ENCODE data around the gene LPCAT3. TPM values are rescaled to one million over a fixed set of nuclear protein-coding genes. Genes with fewer than 3 reads are reported as not detected.

The LPCAT3 gene
- total RNA-seq, 5 donors from 2014 or later (not counting 1 experiment from before 2014, with no cell fraction given), result 19.3 to 27.6 (median 22.6) TPM

DNA sequence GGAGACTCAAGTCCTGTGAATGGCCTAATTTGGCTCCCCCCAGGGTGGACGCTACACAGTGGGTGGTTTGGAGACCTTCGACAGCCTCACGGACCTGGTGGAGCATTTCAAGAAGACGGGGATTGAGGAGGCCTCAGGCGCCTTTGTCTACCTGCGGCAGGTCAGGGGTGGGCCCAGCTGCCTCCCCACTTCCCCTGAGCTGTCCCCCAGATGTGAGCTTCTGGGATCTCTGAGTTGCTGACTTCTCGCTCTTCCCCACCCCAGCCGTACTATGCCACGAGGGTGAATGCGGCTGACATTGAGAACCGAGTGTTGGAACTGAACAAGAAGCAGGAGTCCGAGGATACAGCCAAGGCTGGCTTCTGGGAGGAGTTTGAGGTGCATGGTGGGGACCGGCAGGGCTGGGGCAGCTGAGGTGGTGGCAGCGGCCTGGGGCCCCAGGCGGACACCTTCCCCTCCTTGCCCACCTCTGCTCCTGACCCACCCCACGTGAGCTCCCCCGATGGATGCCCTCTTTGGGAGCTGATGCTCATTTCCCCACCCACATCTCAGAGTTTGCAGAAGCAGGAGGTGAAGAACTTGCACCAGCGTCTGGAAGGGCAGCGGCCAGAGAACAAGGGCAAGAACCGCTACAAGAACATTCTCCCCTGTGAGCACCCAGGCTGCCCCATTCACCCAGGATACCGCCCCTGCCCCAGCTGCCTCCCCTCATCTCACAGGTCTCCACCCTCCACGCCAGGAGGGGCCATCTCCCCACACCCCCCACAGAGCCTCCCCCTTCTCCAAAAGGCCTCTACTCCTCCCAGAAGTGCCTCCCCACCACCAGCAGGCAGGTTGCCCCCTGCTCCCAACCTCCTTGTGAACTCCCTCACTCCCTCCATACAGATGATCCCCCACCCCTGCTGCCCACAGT is 62.9 kb downstream of the LPCAT3 start:
- H3K27me3 Mint-ChIP-seq, result no peaks in the 10 kb centered on the region
- ChIA-PET CTCF (interaction anchor here (1.1 to 1.3 kb wide), 3 partner anchors 9 to 30 kb away, joined by 3 to 4 read pairs (median 3); no protein-coding TSS in a partner anchor), POLR2A (interaction anchor here (0.7 to 1.0 kb wide), 2 partner anchors 9 to 12 kb away, joined by 3 to 4 read pairs; partner anchors contain the start of genes C12orf57 (in 1 of the 2) and RNU7-1 (in 1 of the 2))
- peak overlapping the region; percentile 70 to 91 (median 88) for H3K4me3 Mint-ChIP-seq
- peaks cover 81 to 86% (median 84%) of the 10 kb centered on the region in 3 donors for H3K4me1 Mint-ChIP-seq
- DNase-seq, result no peak
- peak overlapping the region; percentile 97 to 100 for H3K27ac Mint-ChIP-seq
- no peaks in the 10 kb centered on the region for H3K9me3 Mint-ChIP-seq
- Histone ChIP-seq H3K4me1 (ENCODE audit: control insufficient read depth in 1 of 2, extremely low read depth in 1 of 2, insufficient read depth in 2 of 2, low read length in 2 of 2) (peaks cover 58 to 86% of the 10 kb centered on the region in 2 experiments), H3K4me3 (ENCODE audit: control insufficient read depth in 1 of 2, extremely low read depth in 1 of 2, low read length in 1 of 2) (peak overlapping the region; percentile 3 to 77), H3K27me3 (replicated peaks in 1 of 2; ENCODE audit: control insufficient read depth in 2 of 2, extremely low read depth in 1 of 2, insufficient read depth in 2 of 2, low read length in 1 of 2) (no peaks in the 10 kb centered on the region), H3K9me3 (no peaks in the 10 kb centered on the region), H3K36me3 (ENCODE audit: control insufficient read depth in 2 of 2, extremely low read depth in 1 of 2, insufficient read depth in 1 of 2, low read length in 1 of 2) (peaks cover 9 to 52% of the 10 kb centered on the region in 2 donors), H3K27ac (ENCODE audit: low read length) (peak overlapping the region; percentile 97)
- WGBS (ENCODE audit: insufficient coverage), result 54% methylated on average over 11 of the region's 22 CpGs
- no peak for ATAC-seq (replicated peaks in 1 of 4)
- H3K36me3 Mint-ChIP-seq, result peaks cover 37% of the 10 kb centered on the region

- Histone ChIP-seq H3K4me3 (ENCODE audit: control insufficient read depth in 1 of 2, extremely low read depth in 1 of 2, low read length in 1 of 2) (peak overlapping the region; percentile 77 to 90), H3K27me3 (replicated peaks in 1 of 2; ENCODE audit: control insufficient read depth in 2 of 2, extremely low read depth in 1 of 2, insufficient read depth in 2 of 2, low read length in 1 of 2) (no peaks in the 10 kb centered on the region), H3K36me3 (ENCODE audit: control insufficient read depth in 2 of 2, extremely low read depth in 1 of 2, insufficient read depth in 1 of 2, low read length in 1 of 2) (peaks cover 9 to 47% of the 10 kb centered on the region in 2 donors), H3K4me1 (ENCODE audit: control insufficient read depth in 1 of 2, extremely low read depth in 1 of 2, insufficient read depth in 2 of 2, low read length in 2 of 2) (peaks cover 55 to 86% of the 10 kb centered on the region in 2 experiments), H3K27ac (ENCODE audit: low read length) (peak overlapping the region; percentile 97), H3K9me3 (no peaks in the 10 kb centered on the region)
- peaks cover 80 to 86% (median 85%) of the 10 kb centered on the region in 3 donors for H3K4me1 Mint-ChIP-seq
- H3K27ac Mint-ChIP-seq, result peak overlapping the region; percentile 97 to 100
- CTCF ChIA-PET, result interaction anchor here (0.9 to 1.3 kb wide), 5 partner anchors 9 to 30 kb away, joined by 3 to 4 read pairs (median 3); partner anchors contain the start of genes C12orf57 (in 1 of the 2) and RNU7-1 (in 1 of the 2)
- DNase-seq, result peak in 1 of 35 experiments; percentile 32
- POLR2A ChIA-PET, result interaction anchor here (0.6 to 1.0 kb wide), 2 partner anchors 11 to 12 kb away, joined by 3 to 4 read pairs; partner anchors contain the start of genes C12orf57 (in 1 of the 2) and RNU7-1 (in 1 of the 2)
- WGBS (ENCODE audit: insufficient coverage), result 52% methylated on average over 12 of the region's 21 CpGs
- H3K36me3 Mint-ChIP-seq, result peaks cover 37% of the 10 kb centered on the region
- no peak for ATAC-seq (replicated peaks in 1 of 4)
- H3K9me3 Mint-ChIP-seq, result no peaks in the 10 kb centered on the region
- no peaks in the 10 kb centered on the region for H3K27me3 Mint-ChIP-seq
- H3K4me3 Mint-ChIP-seq, result peak overlapping the region; percentile 88 to 98 (median 91)
Measured at GRCh38 chr12:6954316-6955107, 63.8 kb downstream of the LPCAT3 start.

- peak; percentile 32 to 48 (median 40) for ATAC-seq (replicated peaks in 1 of 4)
- H3K27me3 Mint-ChIP-seq, result no peaks in the 10 kb centered on the region
- peak overlapping the region; percentile 88 to 98 (median 91) for H3K4me3 Mint-ChIP-seq
- POLR2A ChIA-PET, result interaction anchor here in 1 of 2 donors (0.6 kb wide), 1 partner anchor 13 kb away, joined by 3 read pairs; no protein-coding TSS in a partner anchor
- H3K36me3 Mint-ChIP-seq, result peaks cover 31% of the 10 kb centered on the region
- DNase-seq, result peak in 27 of 35 experiments; percentile 33 to 86 (median 53)
- CTCF ChIA-PET, result interaction anchor here (0.6 to 1.8 kb wide), 7 partner anchors 8 to 90 kb away, joined by 3 to 8 read pairs (median 4); partner anchors contain the start of genes C12orf57 (in 1 of the 2) and RNU7-1 (in 1 of the 2)
- peak overlapping the region; percentile 97 to 100 for H3K27ac Mint-ChIP-seq
- no peaks in the 10 kb centered on the region for H3K9me3 Mint-ChIP-seq
- 3% methylated on average over 12 of the region's 24 CpGs for WGBS (ENCODE audit: insufficient coverage)
- Histone ChIP-seq H3K27ac (ENCODE audit: low read length) (peak overlapping the region; percentile 97), H3K27me3 (replicated peaks in 1 of 2; ENCODE audit: control insufficient read depth in 2 of 2, extremely low read depth in 1 of 2, insufficient read depth in 2 of 2, low read length in 1 of 2) (no peaks in the 10 kb centered on the region), H3K36me3 (ENCODE audit: control insufficient read depth in 2 of 2, extremely low read depth in 1 of 2, insufficient read depth in 1 of 2, low read length in 1 of 2) (peaks cover 9 to 45% of the 10 kb centered on the region in 2 donors), H3K9me3 (no peaks in the 10 kb centered on the region), H3K4me3 (ENCODE audit: control insufficient read depth in 1 of 2, extremely low read depth in 1 of 2, low read length in 1 of 2) (peak overlapping the region; percentile 77 to 90), H3K4me1 (ENCODE audit: control insufficient read depth in 1 of 2, extremely low read depth in 1 of 2, insufficient read depth in 2 of 2, low read length in 2 of 2) (peaks cover 57 to 86% of the 10 kb centered on the region in 2 experiments)
- H3K4me1 Mint-ChIP-seq, result peaks cover 79 to 86% (median 85%) of the 10 kb centered on the region in 3 donors
Measured at GRCh38 chr12:6953442-6954315, 64.6 kb downstream of the LPCAT3 start.

- DNase-seq, result peak in 1 of 35 experiments; percentile 40
- ChIA-PET CTCF (interaction anchor here (0.6 to 1.8 kb wide), 6 partner anchors 9 to 90 kb away, joined by 3 to 8 read pairs (median 4); partner anchors contain the start of genes C12orf57 (in 1 of the 2) and RNU7-1 (in 1 of the 2)), POLR2A (interaction anchor here (1.3 to 1.4 kb wide), 2 partner anchors 9 kb away, joined by 4 to 8 read pairs; partner anchors contain the start of genes C12orf57 (in 2 of the 2) and RNU7-1 (in 2 of the 2))
- Mint-ChIP-seq H3K36me3 (peaks cover 25% of the 10 kb centered on the region), H3K4me1 (peaks cover 79 to 86% (median 85%) of the 10 kb centered on the region in 3 donors), H3K9me3 (no peaks in the 10 kb centered on the region), H3K27me3 (no peaks in the 10 kb centered on the region), H3K4me3 (peak overlapping the region; percentile 88 to 98 (median 91)), H3K27ac (peak overlapping the region; percentile 97 to 100)
- 3% methylated on average over 11 of the region's 15 CpGs for WGBS (ENCODE audit: insufficient coverage)
- ATAC-seq (replicated peaks in 1 of 4), result no peak
- peak overlapping the region; percentile 97 for H3K27ac ChIP-seq (ENCODE audit: low read length)
- peaks cover 50 to 86% of the 10 kb centered on the region in 2 experiments for H3K4me1 ChIP-seq (ENCODE audit: control insufficient read depth in 1 of 2, extremely low read depth in 1 of 2, insufficient read depth in 2 of 2, low read length in 2 of 2)
- peaks cover 9 to 37% of the 10 kb centered on the region in 2 donors for H3K36me3 ChIP-seq (ENCODE audit: control insufficient read depth in 2 of 2, extremely low read depth in 1 of 2, insufficient read depth in 1 of 2, low read length in 1 of 2)
- peak overlapping the region; percentile 77 to 90 for H3K4me3 ChIP-seq (ENCODE audit: control insufficient read depth in 1 of 2, extremely low read depth in 1 of 2, low read length in 1 of 2)
- no peaks in the 10 kb centered on the region for H3K9me3 ChIP-seq
- H3K27me3 ChIP-seq (replicated peaks in 1 of 2; ENCODE audit: control insufficient read depth in 2 of 2, extremely low read depth in 1 of 2, insufficient read depth in 2 of 2, low read length in 1 of 2), result no peaks in the 10 kb centered on the region
Measured at GRCh38 chr12:6952863-6953441, 65.3 kb downstream of the LPCAT3 start.
